ENCODE measurements around the gene NLRP13. TPM values are rescaled to one million over a fixed set of nuclear protein-coding genes. Genes with fewer than 3 reads are reported as not detected.

Gene NLRP13
- total and polyA plus RNA-seq, 2 of the 8 experiments (the other 6 are each of a cell fraction or from before 2014, with no cell fraction given): not detected

- TF ChIP-seq TAF7 (optimal IDR thresholded peaks at IDR 0.05; ENCODE audit: borderline replicate concordance, low read depth, low read length) (no peak), NRF1 (IDR thresholded peaks at IDR 0.05; ENCODE audit: low read depth, low read length) (no peak)
Observed at GRCh38 chr19:55935206-55935605, 3.1 kb upstream of the NLRP13 start (continued).

Measured in H1 (cell line).